ENCODE results near the gene SLC5A11. TPM values are rescaled to one million over a fixed set of nuclear protein-coding genes. Genes with fewer than 3 reads are reported as not detected.

The SLC5A11 gene
- total RNA-seq, 3 donors from 2014 or later (not counting 1 experiment from before 2014, with no cell fraction given), result 0.20 to 0.40 TPM; not detected in 1

DNA sequence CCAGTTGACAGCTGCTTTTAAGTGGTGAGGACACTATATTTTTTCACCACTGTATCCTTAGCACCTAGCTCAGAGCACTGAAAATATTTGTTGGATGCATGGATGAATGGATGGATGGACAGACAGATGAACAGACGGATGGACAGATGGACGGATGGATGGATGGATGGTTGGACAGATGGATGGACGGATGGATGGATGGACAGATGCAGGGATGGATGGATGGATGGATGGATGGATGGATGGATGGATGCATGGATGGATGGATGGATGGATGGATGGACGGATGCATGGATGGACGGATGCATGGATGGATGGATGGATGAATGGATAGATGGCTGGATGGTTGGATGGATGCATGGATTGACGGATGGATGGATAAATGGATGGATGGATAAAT is 12.4 kb upstream of the SLC5A11 start:
- peaks cover 12% of the 10 kb centered on the region for H3K36me3 ChIP-seq (ENCODE audit: control insufficient read depth, insufficient read depth, low read length)
- no peak overlapping the region for H3K4me3 ChIP-seq (ENCODE audit: low read length)
- Mint-ChIP-seq H3K27ac (no peak overlapping the region), H3K36me3 (no peaks in the 10 kb centered on the region), H3K4me1 (no peaks in the 10 kb centered on the region), H3K4me3 (no peak overlapping the region), H3K27me3 (ENCODE audit: low read depth in 2 of 2) (no peaks in the 10 kb centered on the region), H3K9me3 (no peaks in the 10 kb centered on the region)
- no peaks in the 10 kb centered on the region for H3K27me3 ChIP-seq (ENCODE audit: control insufficient read depth, insufficient read depth, low read length)
- ATAC-seq (no peak), DNase-seq (no peak)
- WGBS (ENCODE audit: insufficient coverage), result 85% methylated on average over 6 of the region's 6 CpGs
- intact Hi-C loops (cut with micrococcal nuclease), result no loop called here
- no peaks in the 10 kb centered on the region for H3K9me3 ChIP-seq (ENCODE audit: control insufficient read depth, insufficient read depth, low read length)
- no peak for TF ChIP-seq CTCF (IDR thresholded peaks at IDR 0.05)
- H3K27ac ChIP-seq (ENCODE audit: low read length), result no peak overlapping the region
- H3K4me1 ChIP-seq (ENCODE audit: control insufficient read depth, insufficient read depth, low read length), result no peaks in the 10 kb centered on the region

GRCh38 chr16:24834459-24835335 is 11.1 kb upstream of the SLC5A11 start:
- ATAC-seq (no peak), DNase-seq (no peak)
- Mint-ChIP-seq H3K4me3 (no peak overlapping the region), H3K4me1 (no peaks in the 10 kb centered on the region), H3K27me3 (ENCODE audit: low read depth in 2 of 2) (no peaks in the 10 kb centered on the region), H3K27ac (no peak overlapping the region), H3K36me3 (no peaks in the 10 kb centered on the region), H3K9me3 (no peaks in the 10 kb centered on the region)
- Histone ChIP-seq H3K27me3 (ENCODE audit: control insufficient read depth, insufficient read depth, low read length) (no peaks in the 10 kb centered on the region), H3K36me3 (ENCODE audit: control insufficient read depth, insufficient read depth, low read length) (peaks cover 4% of the 10 kb centered on the region), H3K4me1 (ENCODE audit: control insufficient read depth, insufficient read depth, low read length) (no peaks in the 10 kb centered on the region), H3K27ac (ENCODE audit: low read length) (no peak overlapping the region), H3K4me3 (ENCODE audit: low read length) (no peak overlapping the region), H3K9me3 (ENCODE audit: control insufficient read depth, insufficient read depth, low read length) (no peaks in the 10 kb centered on the region)
- intact Hi-C loops (cut with micrococcal nuclease), result no loop called here
- 81% methylated on average over 7 of the region's 7 CpGs for WGBS (ENCODE audit: insufficient coverage)
- TF ChIP-seq CTCF (IDR thresholded peaks at IDR 0.05), result no peak

- Mint-ChIP-seq H3K27ac (no peak overlapping the region), H3K9me3 (no peaks in the 10 kb centered on the region), H3K4me1 (no peaks in the 10 kb centered on the region), H3K27me3 (ENCODE audit: low read depth in 2 of 2) (no peaks in the 10 kb centered on the region), H3K36me3 (no peaks in the 10 kb centered on the region), H3K4me3 (no peak overlapping the region)
- no peaks in the 10 kb centered on the region for H3K4me1 ChIP-seq (ENCODE audit: control insufficient read depth, insufficient read depth, low read length)
- ATAC-seq (no peak), DNase-seq (no peak)
- H3K9me3 ChIP-seq (ENCODE audit: control insufficient read depth, insufficient read depth, low read length), result no peaks in the 10 kb centered on the region
- H3K36me3 ChIP-seq (ENCODE audit: control insufficient read depth, insufficient read depth, low read length), result no peaks in the 10 kb centered on the region
- no peak overlapping the region for H3K27ac ChIP-seq (ENCODE audit: low read length)
- H3K4me3 ChIP-seq (ENCODE audit: low read length), result no peak overlapping the region
- WGBS (ENCODE audit: insufficient coverage), result 86% methylated on average over 5 of the region's 6 CpGs
- no peak for TF ChIP-seq CTCF (IDR thresholded peaks at IDR 0.05)
- no peaks in the 10 kb centered on the region for H3K27me3 ChIP-seq (ENCODE audit: control insufficient read depth, insufficient read depth, low read length)
- intact Hi-C loops (cut with micrococcal nuclease), result no loop called here
Observed at GRCh38 chr16:24836836-24837235, 8.9 kb upstream of the SLC5A11 start.

DNA sequence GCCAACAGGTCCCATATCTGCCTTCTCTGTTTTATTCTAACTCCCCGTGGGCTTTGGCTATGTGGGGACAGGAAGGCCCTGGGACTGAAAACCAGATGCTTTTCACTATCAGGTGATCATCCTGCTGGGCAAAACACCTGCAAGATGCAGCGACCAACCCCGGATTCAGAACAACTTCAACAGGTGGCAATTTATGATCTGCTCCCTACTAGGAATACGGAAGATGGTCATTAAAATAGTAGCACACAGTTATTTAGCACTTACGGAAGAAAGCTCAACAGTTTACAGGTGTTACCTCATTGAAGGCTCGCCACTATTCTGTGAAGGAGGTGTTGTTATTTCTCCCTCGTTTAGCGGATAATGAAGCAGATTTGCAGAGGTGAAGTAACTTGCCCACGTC is 7.8 kb upstream of the SLC5A11 start:
- no peak overlapping the region for H3K4me3 ChIP-seq (ENCODE audit: low read length)
- H3K27me3 ChIP-seq (ENCODE audit: control insufficient read depth, insufficient read depth, low read length), result no peaks in the 10 kb centered on the region
- ATAC-seq (no peak), DNase-seq (no peak)
- Mint-ChIP-seq H3K4me3 (no peak overlapping the region), H3K27ac (no peak overlapping the region), H3K27me3 (ENCODE audit: low read depth in 2 of 2) (no peaks in the 10 kb centered on the region), H3K36me3 (no peaks in the 10 kb centered on the region), H3K4me1 (no peaks in the 10 kb centered on the region), H3K9me3 (no peaks in the 10 kb centered on the region)
- H3K4me1 ChIP-seq (ENCODE audit: control insufficient read depth, insufficient read depth, low read length), result no peaks in the 10 kb centered on the region
- H3K9me3 ChIP-seq (ENCODE audit: control insufficient read depth, insufficient read depth, low read length), result no peaks in the 10 kb centered on the region
- 85% methylated on average over 9 of the region's 9 CpGs for WGBS (ENCODE audit: insufficient coverage)
- H3K27ac ChIP-seq (ENCODE audit: low read length), result no peak overlapping the region
- H3K36me3 ChIP-seq (ENCODE audit: control insufficient read depth, insufficient read depth, low read length), result no peaks in the 10 kb centered on the region
- no peak for TF ChIP-seq CTCF (IDR thresholded peaks at IDR 0.05)
- intact Hi-C loops (cut with micrococcal nuclease), result no loop called here

All from natural killer cell (primary cell).